GM12891 (cell line): ENCODE results near the gene MAP3K7CL.

Experiments
- POLR2A ChIP-seq: IDR thresholded peaks from 2 replicates; pipeline ENCODE4 v1.6.1; 2011; ENCODE audit warnings: low read depth, low read length, control low read depth
- TAF1 ChIP-seq: IDR thresholded peaks from 2 replicates; pipeline ENCODE4 v1.6.1; 2011; ENCODE audit warnings: low read depth, low read length, control low read depth

DNA sequence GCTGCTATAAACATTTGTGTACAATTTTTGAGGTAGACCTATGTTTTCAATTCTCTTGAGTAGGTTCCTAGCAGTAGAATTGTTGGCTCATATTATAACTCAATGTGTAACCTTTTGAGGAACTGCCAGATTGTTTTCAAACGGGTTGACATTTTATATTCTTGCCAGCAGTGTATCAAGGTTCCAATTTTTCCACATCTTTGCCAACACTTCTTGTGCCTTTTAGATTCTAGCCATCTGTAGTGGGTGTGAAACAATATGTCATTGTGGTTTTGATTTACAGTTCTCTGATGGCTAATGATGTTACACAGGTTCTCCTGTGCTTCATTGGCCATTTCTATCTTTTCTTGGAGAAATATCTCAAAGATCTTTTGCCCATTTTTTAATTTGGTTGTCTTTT is 36.4 kb downstream of the MAP3K7CL start:
- no peak for TF ChIP-seq TAF1
- TF ChIP-seq POLR2A = no peak
